Lung (tissue), 12 donors: ENCODE data around the gene STX7. TPM values are rescaled to one million over a fixed set of nuclear protein-coding genes. Genes with fewer than 3 reads are reported as not detected.
A peak's percentile ranks its signal among the peaks of the same experiment; 100 is the strongest.
"Not testable (repeated sequence)": the region's sequence is repeated elsewhere in the genome, so short reads cannot be mapped to it uniquely, and the experiment has no call there.

Experiments
- ATAC-seq: fragments of 200-7000 bp; cut with Tn5 transposase; one replicate; pipeline ENCODE4 v1.9.1; 2020; ENCODE audit warnings: moderate number of reproducible peaks; ENCODE audit not compliant: insufficient read depth, low FRiP score
- DNase-seq, 3 donors: peaks; one replicate each; pipeline ENCODE4 v3.0.0-alpha.2; 2013 to 2017
- H3K27ac ChIP-seq, 2 donors: one replicate each; pipeline ENCODE4 v1.5.1; 2013; ENCODE audit warnings: mild to moderate bottlenecking in 2 of 2, moderate library complexity in 2 of 2, control low read depth in 1 of 2, inconsistent platforms in 1 of 2, low read depth in 1 of 2, low read length in 1 of 2
- H3K27me3 ChIP-seq, 3 donors: one replicate each; pipeline ENCODE4 v1.5.1; 2013; ENCODE audit warnings: low read length in 2 of 3; ENCODE audit not compliant: control insufficient read depth in 3 of 3, insufficient read depth in 3 of 3
- H3K36me3 ChIP-seq, 4 donors: one replicate each; pipeline ENCODE4 v1.5.1; 2013; ENCODE audit warnings: low read length in 4 of 4, mild to moderate bottlenecking in 1 of 4, moderate library complexity in 1 of 4; ENCODE audit not compliant: control insufficient read depth in 4 of 4, insufficient read depth in 4 of 4
- H3K4me1 ChIP-seq, 5 donors: one replicate each; pipeline ENCODE4 v1.5.1; 2013; ENCODE audit warnings: low read length in 5 of 5, mild to moderate bottlenecking in 2 of 5, moderate library complexity in 1 of 5; ENCODE audit not compliant: control insufficient read depth in 5 of 5, insufficient read depth in 5 of 5
- H3K4me3 ChIP-seq: one replicate; pipeline ENCODE4 v1.5.1; 2013; ENCODE audit warnings: mild to moderate bottlenecking, control low read depth, moderate library complexity
- H3K9ac ChIP-seq, 2 donors: one replicate each; pipeline ENCODE4 v1.5.1; 2013; ENCODE audit warnings: low read length in 2 of 2, control low read depth in 1 of 2; ENCODE audit not compliant: insufficient read depth in 1 of 2
- H3K9me3 ChIP-seq, 4 donors: one replicate each; pipeline ENCODE4 v1.5.1; 2013; ENCODE audit warnings: low read length in 3 of 4, mild to moderate bottlenecking in 1 of 4, moderate library complexity in 1 of 4; ENCODE audit not compliant: control insufficient read depth in 4 of 4, insufficient read depth in 3 of 4
- CTCF ChIP-seq: IDR thresholded peaks from 2 replicates; pipeline ENCODE4 v1.5.1; 2012; ENCODE audit warnings: mild to moderate bottlenecking; ENCODE audit errors: control extremely low read depth, extremely low read depth
- WGBS, 2 donors: extraction: QIAGEN DNeasy Blood & Tissue Kit; methylation state at CpG; one replicate each; pipeline ENCODE4 v1.1.7; 2013; 5-methylcytosine and 5-hydroxymethylcytosine counted together
- polyA plus RNA-seq, 2 donors: library from polyadenylated mRNA; stranded (reverse); fragments of 200-250 nt; gene quantifications; one replicate each; pipeline ENCODE4 v1.2.1, GENCODE V29; 2013
- total RNA-seq, 2 donors: library from RNA; depleted of rRNA in 1 of 2; stranded (reverse); fragments of >200 nt in 1 of 2; gene quantifications; one replicate each; pipeline ENCODE4 v1.2.1, GENCODE V29; 2014 to 2021
- donor health status: control.
- donor health status: control.
- donor health status: Bipolar disorder and iron deficiency.
- donor health status: healthy.
- donor health status: DM: yes; HTN: yes; CAD: no.

Gene STX7
- total and polyA plus RNA-seq, 4 donors, result 14.8 to 84.8 (median 50.2) TPM

- Histone ChIP-seq H3K4me3 (no peak overlapping the region), H3K27me3 (no peaks in the 10 kb centered on the region), H3K36me3 (no peaks in the 10 kb centered on the region), H3K4me1 (no peaks in the 10 kb centered on the region), H3K27ac (no peak overlapping the region), H3K9ac (no peak overlapping the region), H3K9me3 (no peaks in the 10 kb centered on the region)
- ATAC-seq (no peak), DNase-seq (no peak)
- TF ChIP-seq CTCF, result no peak
- WGBS, 2 donors, result 89 to 91% methylated on average over 3 of the region's 3 CpGs
These were observed 24.2 kb upstream of the STX7 start for GRCh38 chr6:132537145-132537544.

GRCh38 chr6:132534546-132534945 is 21.6 kb upstream of the STX7 start:
- not testable (repeated sequence) for H3K36me3 ChIP-seq, H3K27ac ChIP-seq, DNase-seq, H3K27me3 ChIP-seq, H3K9ac ChIP-seq, H3K4me1 ChIP-seq, H3K4me3 ChIP-seq, H3K9me3 ChIP-seq, ATAC-seq
- WGBS, 2 donors, result 72 to 77% methylated on average over 2 of the region's 2 CpGs

- no peak overlapping the region for H3K4me3 ChIP-seq
- ATAC-seq, result peak; percentile 62
- no peaks in the 10 kb centered on the region for H3K4me1 ChIP-seq
- peak; percentile 72 for TF ChIP-seq CTCF
- no peaks in the 10 kb centered on the region for H3K9me3 ChIP-seq
- no peaks in the 10 kb centered on the region for H3K27me3 ChIP-seq
- DNase-seq, result peak; percentile 66 to 80 (median 77)
- H3K9ac ChIP-seq, result peak overlapping the region in 1 of 2 donors; percentile 59
- H3K27ac ChIP-seq, result no peak overlapping the region
- H3K36me3 ChIP-seq, result no peaks in the 10 kb centered on the region
- 19 to 21% methylated on average over 9 of the region's 9 CpGs for WGBS, 2 donors
These were observed 17.5 kb upstream of the STX7 start for GRCh38 chr6:132530293-132530974.

- Histone ChIP-seq H3K4me3 (no peak overlapping the region), H3K4me1 (no peaks in the 10 kb centered on the region), H3K9me3 (no peaks in the 10 kb centered on the region), H3K27ac (no peak overlapping the region), H3K27me3 (no peaks in the 10 kb centered on the region), H3K36me3 (no peaks in the 10 kb centered on the region), H3K9ac (no peak overlapping the region)
- WGBS, 2 donors, result 83 to 85% methylated on average over 6 of the region's 6 CpGs
- ATAC-seq (no peak), DNase-seq (no peak)
- TF ChIP-seq CTCF, result no peak
These were observed 14.9 kb upstream of the STX7 start for GRCh38 chr6:132527791-132528190.
